ENCODE results near the gene EGLN3. TPM values are rescaled to one million over a fixed set of nuclear protein-coding genes. Genes with fewer than 3 reads are reported as not detected.

EGLN3 gene
- total and polyA plus RNA-seq, 2 of the 13 experiments (the other 11 are each of a cell fraction or from before 2014, with no cell fraction given) = 0.18 to 27.3 TPM

DNA sequence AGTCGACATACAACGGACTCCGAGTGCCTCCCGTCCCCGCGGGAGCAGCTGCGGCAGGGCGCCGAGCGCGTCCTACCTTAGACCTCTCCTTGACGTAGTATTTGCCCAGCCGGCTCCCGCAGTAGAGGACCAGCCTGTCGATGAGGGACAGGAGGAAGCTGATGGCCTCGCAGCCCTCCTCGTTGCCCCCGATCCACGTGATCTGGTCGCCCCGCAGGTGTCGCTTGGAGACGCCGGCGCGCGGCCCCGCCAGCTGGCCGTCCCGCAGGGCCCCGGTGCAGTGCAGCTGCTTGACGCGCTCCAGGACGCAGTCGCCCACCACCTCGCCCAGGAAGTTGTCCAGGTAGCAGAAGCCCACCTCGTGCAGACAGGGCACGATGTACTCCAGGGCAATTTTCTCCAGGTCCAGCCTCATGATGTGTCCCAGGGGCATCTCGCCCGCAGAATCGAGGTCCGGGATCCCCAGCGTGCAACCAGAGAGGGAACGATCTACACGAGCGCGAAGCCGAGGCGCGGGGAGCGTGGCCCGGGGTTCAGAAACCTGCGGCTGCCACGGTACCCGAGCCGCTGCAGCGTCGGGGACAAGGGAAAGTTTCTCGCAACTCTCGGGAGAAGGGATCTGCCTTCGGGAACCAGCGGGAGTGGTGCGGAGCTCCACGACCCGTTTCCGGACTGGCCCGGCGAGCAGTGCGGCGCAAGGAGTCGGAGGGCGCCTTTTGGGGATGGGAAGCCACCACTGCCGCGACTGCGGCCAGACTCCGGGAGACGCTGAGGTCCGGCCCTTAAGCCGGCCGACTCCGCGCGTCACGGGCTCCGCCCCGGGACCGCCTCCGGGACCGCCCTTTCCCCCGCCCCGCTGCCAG is at the start of gene EGLN3 (continued):
- TF ChIP-seq ZNF543 (CRISPR knock-in tag; IDR thresholded peaks at IDR 0.05) (no peak; the same call in 1 of the 2 replicates), TEAD2 (CRISPR knock-in tag; IDR thresholded peaks at IDR 0.05) (0 out of 2 replicates have a peak, but pooled peaks have one; percentile 45), ZNF740 (CRISPR knock-in tag; IDR thresholded peaks at IDR 0.05) (no peak), TRAFD1 (CRISPR knock-in tag; IDR thresholded peaks at IDR 0.05; ENCODE audit: borderline replicate concordance) (no peak), ATF7-NPFF (CRISPR knock-in tag; IDR thresholded peaks at IDR 0.05; ENCODE audit: low read depth) (0 out of 2 replicates have a peak, but pooled peaks have one; percentile 48), ZNF891 (CRISPR knock-in tag; IDR thresholded peaks at IDR 0.05) (0 out of 2 replicates have a peak, but pooled peaks have one; percentile 28), ZNF687 (CRISPR knock-in tag; IDR thresholded peaks at IDR 0.05) (peak; percentile 96), ZFP1 (CRISPR knock-in tag; IDR thresholded peaks at IDR 0.05) (no peak; the same call in 1 of the 2 replicates), ZNF546 (CRISPR knock-in tag; conservative IDR thresholded peaks at IDR 0.05) (no peak), BHLHE40 (IDR thresholded peaks at IDR 0.05; ENCODE audit: low read length) (0 out of 2 replicates have a peak, but pooled peaks have one; percentile 3), ZFY (CRISPR knock-in tag; IDR thresholded peaks at IDR 0.05) (peak; percentile 47; the same call in 1 of the 2 replicates), NR1H2 (CRISPR knock-in tag; IDR thresholded peaks at IDR 0.05; ENCODE audit: borderline replicate concordance, low read depth) (peak; percentile 89), ZSCAN12 (CRISPR knock-in tag; IDR thresholded peaks at IDR 0.05) (0 out of 2 replicates have a peak, but pooled peaks have one; percentile 87)
- TF ChIP-seq, protein P1, sequence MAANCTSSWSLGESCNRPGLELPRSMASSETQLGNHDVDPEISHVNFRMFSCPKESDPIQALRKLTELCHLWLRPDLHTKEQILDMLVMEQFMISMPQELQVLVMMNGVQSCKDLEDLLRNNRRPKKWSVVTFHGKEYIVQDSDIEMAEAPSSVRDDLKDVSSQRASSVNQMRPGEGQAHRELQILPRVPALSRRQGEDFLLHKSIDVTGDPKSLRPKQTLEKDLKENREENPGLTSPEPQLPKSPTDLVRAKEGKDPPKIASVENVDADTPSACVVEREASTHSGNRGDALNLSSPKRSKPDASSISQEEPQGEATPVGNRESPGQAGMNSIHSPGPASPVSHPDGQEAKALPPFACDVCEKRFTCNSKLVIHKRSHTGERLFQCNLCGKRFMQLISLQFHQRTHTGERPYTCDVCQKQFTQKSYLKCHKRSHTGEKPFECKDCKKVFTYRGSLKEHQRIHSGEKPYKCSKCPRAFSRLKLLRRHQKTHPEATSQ (CRISPR knock-in tag; IDR thresholded peaks at IDR 0.05; ENCODE audit: borderline replicate concordance) = no peak
- TF ChIP-seq, protein P2, sequence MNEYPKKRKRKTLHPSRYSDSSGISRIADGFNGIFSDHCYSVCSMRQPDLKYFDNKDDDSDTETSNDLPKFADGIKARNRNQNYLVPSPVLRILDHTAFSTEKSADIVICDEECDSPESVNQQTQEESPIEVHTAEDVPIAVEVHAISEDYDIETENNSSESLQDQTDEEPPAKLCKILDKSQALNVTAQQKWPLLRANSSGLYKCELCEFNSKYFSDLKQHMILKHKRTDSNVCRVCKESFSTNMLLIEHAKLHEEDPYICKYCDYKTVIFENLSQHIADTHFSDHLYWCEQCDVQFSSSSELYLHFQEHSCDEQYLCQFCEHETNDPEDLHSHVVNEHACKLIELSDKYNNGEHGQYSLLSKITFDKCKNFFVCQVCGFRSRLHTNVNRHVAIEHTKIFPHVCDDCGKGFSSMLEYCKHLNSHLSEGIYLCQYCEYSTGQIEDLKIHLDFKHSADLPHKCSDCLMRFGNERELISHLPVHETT (CRISPR knock-in tag; conservative IDR thresholded peaks at IDR 0.05) = peak; percentile 37; the same call in 1 of the 2 replicates
- TF ChIP-seq, protein P3, sequence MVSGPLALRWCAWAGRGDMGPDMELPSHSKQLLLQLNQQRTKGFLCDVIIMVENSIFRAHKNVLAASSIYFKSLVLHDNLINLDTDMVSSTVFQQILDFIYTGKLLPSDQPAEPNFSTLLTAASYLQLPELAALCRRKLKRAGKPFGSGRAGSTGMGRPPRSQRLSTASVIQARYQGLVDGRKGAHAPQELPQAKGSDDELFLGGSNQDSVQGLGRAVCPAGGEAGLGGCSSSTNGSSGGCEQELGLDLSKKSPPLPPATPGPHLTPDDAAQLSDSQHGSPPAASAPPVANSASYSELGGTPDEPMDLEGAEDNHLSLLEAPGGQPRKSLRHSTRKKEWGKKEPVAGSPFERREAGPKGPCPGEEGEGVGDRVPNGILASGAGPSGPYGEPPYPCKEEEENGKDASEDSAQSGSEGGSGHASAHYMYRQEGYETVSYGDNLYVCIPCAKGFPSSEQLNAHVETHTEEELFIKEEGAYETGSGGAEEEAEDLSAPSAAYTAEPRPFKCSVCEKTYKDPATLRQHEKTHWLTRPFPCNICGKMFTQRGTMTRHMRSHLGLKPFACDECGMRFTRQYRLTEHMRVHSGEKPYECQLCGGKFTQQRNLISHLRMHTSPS (CRISPR knock-in tag; IDR thresholded peaks at IDR 0.05; ENCODE audit: low read depth) = no peak
